Measurements from ENCODE around the gene RING1. TPM values are rescaled to one million over a fixed set of nuclear protein-coding genes. Genes with fewer than 3 reads are reported as not detected.
A peak's percentile ranks its signal among the peaks of the same experiment; 100 is the strongest.

RING1 gene
- total RNA-seq, 1 donor from 2014 or later: 44.5 TPM

DNA sequence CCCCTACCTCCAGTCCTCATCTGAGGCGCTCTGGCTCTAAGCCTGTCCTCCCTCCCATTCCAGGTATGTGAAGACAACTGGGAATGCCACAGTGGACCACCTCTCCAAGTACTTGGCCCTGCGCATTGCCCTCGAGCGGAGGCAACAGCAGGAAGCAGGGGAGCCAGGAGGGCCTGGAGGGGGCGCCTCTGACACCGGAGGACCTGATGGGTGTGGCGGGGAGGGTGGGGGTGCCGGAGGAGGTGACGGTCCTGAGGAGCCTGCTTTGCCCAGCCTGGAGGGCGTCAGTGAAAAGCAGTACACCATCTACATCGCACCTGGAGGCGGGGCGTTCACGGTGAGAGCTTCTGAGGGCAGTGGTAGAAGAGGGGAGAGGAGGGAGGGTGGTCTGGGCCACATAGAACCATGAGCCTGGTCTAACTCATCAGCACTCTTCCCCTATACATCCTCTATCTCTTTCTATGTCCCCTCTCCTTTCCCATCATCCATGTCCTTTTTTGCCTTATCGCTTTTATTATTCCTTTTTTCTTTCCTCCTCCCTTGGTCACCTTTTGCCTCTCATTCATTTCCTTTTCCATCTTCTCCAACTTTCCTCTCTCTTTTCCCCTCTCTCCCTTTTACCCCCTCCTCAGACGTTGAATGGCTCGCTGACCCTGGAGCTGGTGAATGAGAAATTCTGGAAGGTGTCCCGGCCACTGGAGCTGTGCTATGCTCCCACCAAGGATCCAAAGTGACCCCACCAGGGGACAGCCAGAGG lies 3.5 kb downstream of the RING1 start:
- Mint-ChIP-seq H3K27ac (ENCODE audit: unreplicated experiment) (no peak overlapping the region), H3K9me3 (ENCODE audit: low read depth) (no peaks in the 10 kb centered on the region), H3K36me3 (ENCODE audit: low read depth) (peaks cover 9% of the 10 kb centered on the region), H3K27me3 (ENCODE audit: low read depth) (no peaks in the 10 kb centered on the region), H3K4me1 (ENCODE audit: low read depth) (peaks cover 41% of the 10 kb centered on the region), H3K4me3 (ENCODE audit: unreplicated experiment) (no peak overlapping the region)
- no peak for DNase-seq (ENCODE audit: low spot score)
- TF ChIP-seq CTCF (IDR thresholded peaks at IDR 0.05): no peak

DNA sequence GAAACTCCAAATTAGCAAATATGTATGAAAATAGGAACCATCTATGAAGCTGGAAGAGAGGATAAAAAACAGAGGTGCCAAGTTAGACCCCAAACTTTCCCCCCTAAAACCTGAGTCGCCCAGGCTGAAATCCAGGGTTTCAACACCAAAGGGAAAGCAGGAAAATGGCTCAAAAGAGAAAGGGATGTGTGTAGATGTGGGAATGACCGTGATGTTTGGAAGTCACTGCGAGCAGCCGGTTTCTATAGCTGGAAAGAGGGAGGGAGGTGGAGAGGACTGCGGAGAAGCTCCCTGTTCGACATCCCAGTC lies 4.5 kb downstream of the RING1 start:
- H3K9me3 Mint-ChIP-seq (ENCODE audit: low read depth): no peaks in the 10 kb centered on the region
- no peak for DNase-seq (ENCODE audit: low spot score)
- peaks cover 34% of the 10 kb centered on the region for H3K4me1 Mint-ChIP-seq (ENCODE audit: low read depth)
- H3K27ac Mint-ChIP-seq (ENCODE audit: unreplicated experiment): peak overlapping the region; percentile 63
- H3K4me3 Mint-ChIP-seq (ENCODE audit: unreplicated experiment): peak overlapping the region; percentile 88
- H3K27me3 Mint-ChIP-seq (ENCODE audit: low read depth): no peaks in the 10 kb centered on the region
- no peak for TF ChIP-seq CTCF (IDR thresholded peaks at IDR 0.05)
- H3K36me3 Mint-ChIP-seq (ENCODE audit: low read depth): peaks cover 9% of the 10 kb centered on the region

DNA sequence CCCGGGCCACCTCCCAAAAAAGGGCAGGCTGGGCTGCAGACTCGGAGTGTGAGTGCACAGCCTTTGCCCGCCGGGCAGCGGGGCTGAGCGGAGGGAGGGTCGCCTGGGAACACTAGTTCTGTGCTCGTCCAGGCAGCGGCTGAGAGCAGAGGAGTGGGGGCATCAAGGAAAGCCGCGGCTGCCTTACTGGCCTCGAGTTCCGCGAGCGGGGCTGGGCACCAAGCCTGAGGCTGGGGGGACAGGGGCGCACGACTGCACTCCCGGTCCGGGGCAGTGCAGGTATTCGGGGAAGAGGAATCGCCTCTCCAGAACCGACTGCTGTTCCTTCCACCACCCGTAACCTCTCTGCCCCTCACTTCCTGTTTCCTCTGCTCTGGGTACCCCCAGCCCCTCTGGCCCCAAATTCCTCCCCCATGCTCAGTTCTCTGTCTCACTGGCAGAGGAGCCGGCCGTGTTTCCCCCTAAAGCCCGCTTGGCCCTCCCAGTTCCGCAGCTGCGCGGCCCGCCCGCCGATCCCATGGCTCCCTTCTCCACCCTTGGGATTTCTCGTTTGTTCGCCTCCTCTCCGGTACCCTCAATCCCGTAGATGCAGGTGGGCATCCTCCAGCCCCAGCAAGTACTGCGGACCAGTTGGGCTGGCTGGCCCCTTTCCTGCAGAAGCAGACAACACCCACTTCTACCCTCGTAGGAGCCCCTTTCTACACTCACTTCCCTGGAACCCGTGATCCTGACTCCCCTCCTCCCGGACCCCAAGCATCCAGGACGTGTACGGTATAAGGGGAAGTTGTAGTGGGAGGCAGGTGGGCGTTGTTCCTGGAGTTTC lies 5.1 kb downstream of the RING1 start:
- TF ChIP-seq CTCF (IDR thresholded peaks at IDR 0.05): no peak

DNA sequence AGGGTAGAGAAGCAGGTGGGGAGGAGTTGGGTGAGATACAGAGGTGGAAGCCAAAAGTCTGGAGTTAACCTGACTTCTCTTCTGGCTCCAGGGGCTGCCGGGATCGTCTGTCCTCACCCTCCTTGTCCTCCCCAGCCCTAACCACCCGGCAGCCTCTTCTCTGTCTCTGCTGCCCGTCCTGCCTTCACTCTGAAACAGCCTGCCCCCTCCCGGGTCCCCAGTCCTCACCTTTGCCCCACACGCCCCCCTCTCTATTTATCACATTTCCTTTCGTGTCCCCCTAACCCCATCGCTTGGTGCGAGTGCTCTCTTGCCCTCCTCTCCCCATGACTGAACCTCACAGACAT lies 5.7 kb downstream of the RING1 start:
- no peak for TF ChIP-seq CTCF (IDR thresholded peaks at IDR 0.05)
- Mint-ChIP-seq H3K36me3 (ENCODE audit: low read depth) (peaks cover 9% of the 10 kb centered on the region), H3K27ac (ENCODE audit: unreplicated experiment) (peak overlapping the region; percentile 27), H3K9me3 (ENCODE audit: low read depth) (no peaks in the 10 kb centered on the region), H3K27me3 (ENCODE audit: low read depth) (peaks cover 4% of the 10 kb centered on the region), H3K4me1 (ENCODE audit: low read depth) (peaks cover 29% of the 10 kb centered on the region), H3K4me3 (ENCODE audit: unreplicated experiment) (peak overlapping the region; percentile 88)
- no peak for DNase-seq (ENCODE audit: low spot score)

More for the DNA sequence above, 5.1 kb downstream of the RING1 start:
- Mint-ChIP-seq H3K4me1 (ENCODE audit: low read depth) (peaks cover 33% of the 10 kb centered on the region), H3K27me3 (ENCODE audit: low read depth) (peaks cover 4% of the 10 kb centered on the region), H3K9me3 (ENCODE audit: low read depth) (no peaks in the 10 kb centered on the region), H3K27ac (ENCODE audit: unreplicated experiment) (no peak overlapping the region), H3K4me3 (ENCODE audit: unreplicated experiment) (peak overlapping the region; percentile 88), H3K36me3 (ENCODE audit: low read depth) (peaks cover 9% of the 10 kb centered on the region)
- DNase-seq (ENCODE audit: low spot score): no peak

DNA sequence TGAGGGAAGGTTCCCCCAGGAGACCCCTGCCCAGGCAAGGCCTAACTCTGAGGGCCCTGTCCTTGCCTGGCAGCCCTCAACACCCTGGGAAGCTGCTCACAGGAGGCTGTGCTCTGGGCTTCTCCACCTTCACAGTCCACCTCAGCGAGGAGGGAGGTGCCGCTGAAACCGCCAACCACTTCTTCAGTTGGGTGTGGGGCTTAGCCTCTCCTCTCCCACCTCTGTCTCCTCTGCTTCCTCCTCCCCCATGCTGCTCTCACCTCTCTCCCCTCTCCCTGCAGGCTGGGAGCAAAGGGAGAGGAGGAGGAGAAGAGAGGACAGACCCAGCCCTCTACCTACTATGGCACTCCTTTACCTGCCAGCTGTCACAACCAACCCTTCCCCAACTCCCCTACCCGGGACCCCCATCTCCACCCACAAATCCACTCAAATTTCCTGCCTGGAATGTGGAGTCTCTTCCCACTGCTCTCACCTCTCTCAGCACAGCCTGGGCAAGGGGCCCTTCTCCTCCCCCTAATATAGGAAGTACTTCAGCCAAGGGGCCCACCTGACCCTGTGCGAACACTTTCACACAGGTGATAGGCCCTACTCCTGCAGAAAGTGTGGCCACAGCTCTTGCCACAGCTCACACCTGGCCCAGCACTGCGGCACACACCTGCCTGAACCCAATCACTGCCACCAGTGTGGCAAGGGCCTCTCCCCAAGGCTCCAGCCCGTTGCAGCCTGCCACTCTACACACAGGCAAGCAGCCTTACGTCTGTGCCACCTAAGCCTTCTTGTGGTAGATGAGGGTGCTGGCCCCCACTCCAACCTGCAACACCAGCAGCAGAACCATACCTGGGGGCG lies 7.2 kb downstream of the RING1 start:
- no peak for DNase-seq (ENCODE audit: low spot score)
- Mint-ChIP-seq H3K27me3 (ENCODE audit: low read depth) (peaks cover 4% of the 10 kb centered on the region), H3K4me1 (ENCODE audit: low read depth) (peaks cover 24% of the 10 kb centered on the region), H3K4me3 (ENCODE audit: unreplicated experiment) (no peak overlapping the region), H3K9me3 (ENCODE audit: low read depth) (no peaks in the 10 kb centered on the region), H3K36me3 (ENCODE audit: low read depth) (peaks cover 1% of the 10 kb centered on the region), H3K27ac (ENCODE audit: unreplicated experiment) (no peak overlapping the region)
- no peak for TF ChIP-seq CTCF (IDR thresholded peaks at IDR 0.05)
